ENCODE results near the gene CLTC.

Gene CLTC

GRCh38 chr17:59712862-59713261 is 93.2 kb downstream of the CLTC start:
- Histone ChIP-seq H3K4me2 (ENCODE audit: low read depth, low read length, poor library complexity, severe bottlenecking) (peak overlapping the region; percentile 60), H3K4me1 (ENCODE audit: insufficient read depth, low read length, poor library complexity, severe bottlenecking) (peaks cover 39% of the 10 kb centered on the region)
- TF ChIP-seq, protein P1, sequence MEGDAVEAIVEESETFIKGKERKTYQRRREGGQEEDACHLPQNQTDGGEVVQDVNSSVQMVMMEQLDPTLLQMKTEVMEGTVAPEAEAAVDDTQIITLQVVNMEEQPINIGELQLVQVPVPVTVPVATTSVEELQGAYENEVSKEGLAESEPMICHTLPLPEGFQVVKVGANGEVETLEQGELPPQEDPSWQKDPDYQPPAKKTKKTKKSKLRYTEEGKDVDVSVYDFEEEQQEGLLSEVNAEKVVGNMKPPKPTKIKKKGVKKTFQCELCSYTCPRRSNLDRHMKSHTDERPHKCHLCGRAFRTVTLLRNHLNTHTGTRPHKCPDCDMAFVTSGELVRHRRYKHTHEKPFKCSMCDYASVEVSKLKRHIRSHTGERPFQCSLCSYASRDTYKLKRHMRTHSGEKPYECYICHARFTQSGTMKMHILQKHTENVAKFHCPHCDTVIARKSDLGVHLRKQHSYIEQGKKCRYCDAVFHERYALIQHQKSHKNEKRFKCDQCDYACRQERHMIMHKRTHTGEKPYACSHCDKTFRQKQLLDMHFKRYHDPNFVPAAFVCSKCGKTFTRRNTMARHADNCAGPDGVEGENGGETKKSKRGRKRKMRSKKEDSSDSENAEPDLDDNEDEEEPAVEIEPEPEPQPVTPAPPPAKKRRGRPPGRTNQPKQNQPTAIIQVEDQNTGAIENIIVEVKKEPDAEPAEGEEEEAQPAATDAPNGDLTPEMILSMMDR (conservative IDR thresholded peaks at IDR 0.05; ENCODE audit: low read length), result no peak
- no peak for TF ChIP-seq EZH2phosphoT487 (IDR thresholded peaks at IDR 0.05; ENCODE audit: borderline replicate concordance)

GRCh38 chr17:59714255-59714654 is 94.6 kb downstream of the CLTC start:
- Histone ChIP-seq H3K9me2 (replicated peaks; ENCODE audit: low read depth, low read length) (no peaks in the 10 kb centered on the region), H3K36me3 (ENCODE audit: insufficient read depth, low read length) (no peaks in the 10 kb centered on the region), H3K27me3 (ENCODE audit: insufficient read depth, low read length, poor library complexity, severe bottlenecking) (no peaks in the 10 kb centered on the region), H3K4me1 (ENCODE audit: insufficient read depth, low read length, poor library complexity, severe bottlenecking) (peaks cover 33% of the 10 kb centered on the region), H3K4me3 (ENCODE audit: low read length, poor library complexity, severe bottlenecking) (no peak overlapping the region), H3K79me2 (ENCODE audit: insufficient read depth, low read length) (peaks cover 87% of the 10 kb centered on the region), H3K9me3 (ENCODE audit: insufficient read depth, low read depth, low read length) (no peaks in the 10 kb centered on the region), H2AFZ (ENCODE audit: low read length) (no peak overlapping the region), H4K20me1 (ENCODE audit: insufficient read depth, low read length, poor library complexity, severe bottlenecking) (peaks cover 23% of the 10 kb centered on the region), H3K4me2 (ENCODE audit: low read depth, low read length, poor library complexity, severe bottlenecking) (no peak overlapping the region), H3K9ac (ENCODE audit: low read depth, low read length, poor library complexity, severe bottlenecking) (no peak overlapping the region), H3F3A (ENCODE audit: low read depth) (no peaks in the 10 kb centered on the region)
- TF ChIP-seq, protein P1 (conservative IDR thresholded peaks at IDR 0.05; ENCODE audit: low read length), result no peak
- TF ChIP-seq EZH2phosphoT487 (IDR thresholded peaks at IDR 0.05; ENCODE audit: borderline replicate concordance), result no peak

More at GRCh38 chr17:59712862-59713261, 93.2 kb downstream of the CLTC start:
- Histone ChIP-seq H3K9me2 (replicated peaks; ENCODE audit: low read depth, low read length) (no peaks in the 10 kb centered on the region), H2AFZ (ENCODE audit: low read length) (no peak overlapping the region), H3K79me2 (ENCODE audit: insufficient read depth, low read length) (peaks cover 89% of the 10 kb centered on the region), H3F3A (ENCODE audit: low read depth) (no peaks in the 10 kb centered on the region), H3K4me3 (ENCODE audit: low read length, poor library complexity, severe bottlenecking) (peak overlapping the region; percentile 10), H3K36me3 (ENCODE audit: insufficient read depth, low read length) (no peaks in the 10 kb centered on the region), H3K9ac (ENCODE audit: low read depth, low read length, poor library complexity, severe bottlenecking) (no peak overlapping the region), H3K9me3 (ENCODE audit: insufficient read depth, low read depth, low read length) (no peaks in the 10 kb centered on the region), H4K20me1 (ENCODE audit: insufficient read depth, low read length, poor library complexity, severe bottlenecking) (peaks cover 32% of the 10 kb centered on the region), H3K27me3 (ENCODE audit: insufficient read depth, low read length, poor library complexity, severe bottlenecking) (no peaks in the 10 kb centered on the region)

GRCh38 chr17:59716427-59716826 is 96.7 kb downstream of the CLTC start:
- Histone ChIP-seq H2AFZ (ENCODE audit: low read length) (no peak overlapping the region), H3K9me3 (ENCODE audit: insufficient read depth, low read depth, low read length) (no peaks in the 10 kb centered on the region), H3K9me2 (replicated peaks; ENCODE audit: low read depth, low read length) (no peaks in the 10 kb centered on the region), H3K27me3 (ENCODE audit: insufficient read depth, low read length, poor library complexity, severe bottlenecking) (no peaks in the 10 kb centered on the region), H3K4me1 (ENCODE audit: insufficient read depth, low read length, poor library complexity, severe bottlenecking) (peaks cover 25% of the 10 kb centered on the region), H3K36me3 (ENCODE audit: insufficient read depth, low read length) (no peaks in the 10 kb centered on the region), H3K4me3 (ENCODE audit: low read length, poor library complexity, severe bottlenecking) (no peak overlapping the region), H3K9ac (ENCODE audit: low read depth, low read length, poor library complexity, severe bottlenecking) (no peak overlapping the region), H3K4me2 (ENCODE audit: low read depth, low read length, poor library complexity, severe bottlenecking) (no peak overlapping the region), H4K20me1 (ENCODE audit: insufficient read depth, low read length, poor library complexity, severe bottlenecking) (peaks cover 19% of the 10 kb centered on the region), H3K79me2 (ENCODE audit: insufficient read depth, low read length) (peaks cover 88% of the 10 kb centered on the region), H3F3A (ENCODE audit: low read depth) (no peaks in the 10 kb centered on the region)
- TF ChIP-seq, protein P1 (conservative IDR thresholded peaks at IDR 0.05; ENCODE audit: low read length), result no peak
- TF ChIP-seq EZH2phosphoT487 (IDR thresholded peaks at IDR 0.05; ENCODE audit: borderline replicate concordance), result no peak

Data from Loucy (cell line).